Measurements from ENCODE around the gene TSPAN1. TPM values are rescaled to one million over a fixed set of nuclear protein-coding genes. Genes with fewer than 3 reads are reported as not detected.

TSPAN1 gene
- polyA plus RNA-seq, 1 of the 3 experiments (the other 2 are of a cell fraction): 12.2 TPM

DNA sequence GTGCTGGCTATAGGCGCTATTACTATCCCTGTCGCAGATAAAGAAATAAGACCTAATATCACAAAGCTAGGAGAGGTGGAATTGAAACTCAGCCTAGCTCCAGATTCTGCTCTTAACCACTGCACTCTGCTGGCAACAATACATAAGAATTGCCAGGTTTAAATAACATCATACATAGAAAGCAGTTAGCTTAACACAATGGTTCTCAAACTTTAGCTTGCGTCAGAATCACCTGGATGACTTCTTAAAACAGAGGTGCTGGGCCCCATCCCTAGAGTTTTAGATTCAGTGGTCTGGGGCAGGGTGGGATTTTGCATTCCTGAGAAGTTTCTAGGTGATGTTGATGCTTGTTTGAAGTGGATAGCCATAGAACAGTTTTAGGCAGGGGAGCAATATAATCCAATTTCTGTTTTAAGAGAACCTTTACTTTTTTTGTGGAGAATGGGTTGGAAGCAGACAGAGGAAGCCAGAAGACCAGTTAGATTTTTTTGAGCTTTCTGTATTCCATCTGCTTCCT, 24.4 kb downstream of the TSPAN1 start:
- no peaks in the 10 kb centered on the region for H3K9me3 ChIP-seq
- ChIA-PET CTCF (interaction anchor here (0.8 to 3.5 kb wide), 5 partner anchors 17 to 162 kb away, joined by 3 to 15 read pairs (median 4); no protein-coding TSS in a partner anchor), POLR2A (no interaction called here)
- peak overlapping the region; percentile 68; the same call in 1 of the 2 replicates for H3K9ac ChIP-seq
- DNase-seq: no peak
- H3K79me2 ChIP-seq (ENCODE audit: insufficient read depth): peaks cover 33% of the 10 kb centered on the region
- peaks cover 5 to 23% of the 10 kb centered on the region in 2 experiments for H3K36me3 ChIP-seq (replicated peaks in 1 of 2; ENCODE audit: control insufficient read depth in 1 of 2, insufficient read depth in 2 of 2, low read length in 1 of 2)
- H3K9me2 ChIP-seq: no peaks in the 10 kb centered on the region
- H3F3A ChIP-seq (replicated peaks; ENCODE audit: insufficient read depth): peaks cover 8% of the 10 kb centered on the region
- H4K20me1 ChIP-seq (ENCODE audit: insufficient read depth): no peaks in the 10 kb centered on the region
- H3K4me1 ChIP-seq (ENCODE audit: control insufficient read depth in 1 of 2, insufficient read depth in 2 of 2, low read depth in 1 of 2, low read length in 1 of 2): peaks cover 6 to 22% of the 10 kb centered on the region in 2 experiments; a peak in 2 of 4 replicates
- no peak overlapping the region for H3K27ac ChIP-seq (ENCODE audit: low read depth in 2 of 2, low read length in 1 of 2)
- H2AFZ ChIP-seq (ENCODE audit: low read depth): peak overlapping the region; percentile 87; the same call in 1 of the 2 replicates
- H3K4me3 ChIP-seq (ENCODE audit: low read depth in 2 of 2, low read length in 1 of 2): peak overlapping the region; percentile 70 to 76
- no peak for TF ChIP-seq MXI1 (IDR thresholded peaks at IDR 0.05; ENCODE audit: low read depth, low read length)
- TF ChIP-seq RFX5 (IDR thresholded peaks at IDR 0.05; ENCODE audit: low read length): no peak
- TF ChIP-seq TCF12 (IDR thresholded peaks at IDR 0.05): no peak
- no peak for TF ChIP-seq GATA2 (CRISPR knock-in tag; IDR thresholded peaks at IDR 0.05)
- TF ChIP-seq EZH2phosphoT487 (IDR thresholded peaks at IDR 0.05; ENCODE audit: borderline replicate concordance, low read depth): no peak
- TF ChIP-seq TAF1 (IDR thresholded peaks at IDR 0.05; ENCODE audit: borderline replicate concordance, low read depth, low read length): no peak
- TF ChIP-seq EP300 (IDR thresholded peaks at IDR 0.05; ENCODE audit: borderline replicate concordance in 1 of 2, low read depth in 1 of 2, low read length in 1 of 2): no peak
- no peak for TF ChIP-seq CHD2 (IDR thresholded peaks at IDR 0.05; ENCODE audit: low read length, partially characterized antibody)
- TF ChIP-seq RCOR1 (IDR thresholded peaks at IDR 0.05; ENCODE audit: low read length): no peak
- no peak for TF ChIP-seq FOXJ3 (CRISPR knock-in tag; IDR thresholded peaks at IDR 0.05)
- no peak for TF ChIP-seq YY1 (IDR thresholded peaks at IDR 0.05; ENCODE audit: low read depth)
- TF ChIP-seq REST (IDR thresholded peaks at IDR 0.05; ENCODE audit: low read depth, low read length): no peak
- H3K4me2 ChIP-seq: peak overlapping the region; percentile 83
- WGBS (ENCODE audit: low lambda C conversion rate): 86% methylated on average over 3 of the region's 3 CpGs
- no peaks in the 10 kb centered on the region for H3K27me3 ChIP-seq (ENCODE audit: insufficient read depth)

- H3K4me2 ChIP-seq: peak overlapping the region; percentile 99
Measured at GRCh38 chr1:46203738-46204405, 29.0 kb downstream of the TSPAN1 start.

More at GRCh38 chr1:46203738-46204405, 29.0 kb downstream of the TSPAN1 start:
- no peaks in the 10 kb centered on the region for H3K9me3 ChIP-seq
- H3K4me1 ChIP-seq (ENCODE audit: control insufficient read depth in 1 of 2, insufficient read depth in 2 of 2, low read depth in 1 of 2, low read length in 1 of 2): peaks cover 4 to 13% of the 10 kb centered on the region in 2 experiments; a peak in 1 of 4 replicates
- peaks cover 7% of the 10 kb centered on the region for H3F3A ChIP-seq (replicated peaks; ENCODE audit: insufficient read depth)
- H3K27me3 ChIP-seq (ENCODE audit: insufficient read depth): no peaks in the 10 kb centered on the region
- peaks cover under 1% of the 10 kb centered on the region; the same call in 1 of the 2 replicates for H3K79me2 ChIP-seq (ENCODE audit: insufficient read depth)
- H3K9ac ChIP-seq: peak overlapping the region; percentile 82
- WGBS (ENCODE audit: low lambda C conversion rate): 67% methylated on average over 14 of the region's 14 CpGs
- no peaks in the 10 kb centered on the region for H3K9me2 ChIP-seq
- peak; percentile 36 for DNase-seq
- H2AFZ ChIP-seq (ENCODE audit: low read depth): peak overlapping the region; percentile 97
- no peaks in the 10 kb centered on the region for H4K20me1 ChIP-seq (ENCODE audit: insufficient read depth)
- CTCF ChIA-PET: interaction anchor here (1.0 to 6.8 kb wide), 3 partner anchors 20 to 166 kb away, joined by 3 to 29 read pairs (median 3); no protein-coding TSS in a partner anchor
- H3K27ac ChIP-seq (ENCODE audit: low read depth in 2 of 2, low read length in 1 of 2): no peak overlapping the region
- H3K36me3 ChIP-seq (replicated peaks in 1 of 2; ENCODE audit: control insufficient read depth in 1 of 2, insufficient read depth in 2 of 2, low read length in 1 of 2): no peaks in the 10 kb centered on the region
- H3K4me3 ChIP-seq (ENCODE audit: low read depth in 2 of 2, low read length in 1 of 2): peak overlapping the region; percentile 67 to 98
- TF ChIP-seq RAD21 (IDR thresholded peaks at IDR 0.05; ENCODE audit: low read length) (no peak), JUND (IDR thresholded peaks at IDR 0.05) (no peak), EZH2phosphoT487 (IDR thresholded peaks at IDR 0.05; ENCODE audit: borderline replicate concordance, low read depth) (no peak), NRF1 (IDR thresholded peaks at IDR 0.05; ENCODE audit: low read depth, low read length) (no peak), ZBTB33 (IDR thresholded peaks at IDR 0.05; ENCODE audit: borderline replicate concordance, low read depth) (no peak), MXI1 (IDR thresholded peaks at IDR 0.05; ENCODE audit: low read depth, low read length) (no peak), IRF3 (IDR thresholded peaks at IDR 0.05; ENCODE audit: low read depth, low read length) (no peak)
- POLR2A ChIA-PET: no interaction called here
